CD14-positive monocyte (primary cell): ENCODE results near the gene UGT1A10. TPM values are rescaled to one million over a fixed set of nuclear protein-coding genes. Genes with fewer than 3 reads are reported as not detected.

ENCODE experiments used
- DNase-seq, 3 donors: peaks; one replicate each; pipeline ENCODE4 v3.0.0-alpha.2; 2011 to 2022
- H2AFZ ChIP-seq: 2 replicates; pipeline ENCODE4 v1.6.0; 2012; ENCODE audit warnings: mild to moderate bottlenecking, low read depth, low read length, inconsistent platforms; ENCODE audit not compliant: insufficient read depth, poor library complexity, severe bottlenecking
- H3K27ac ChIP-seq, 2 donors: 1 replicate in 1 of 2; 2 replicates in 1 of 2; pipeline ENCODE4 v1.5.1; 2012 to 2013; ENCODE audit warnings: low read length in 2 of 2, control low read depth in 1 of 2, inconsistent platforms in 1 of 2, low read depth in 1 of 2, mild to moderate bottlenecking in 1 of 2
- H3K27me3 ChIP-seq, 2 donors: one replicate each; pipeline versions ENCODE4 v1.6.0 to v1.6.1; 2011 to 2013; ENCODE audit warnings: low read length in 2 of 2; ENCODE audit not compliant: control insufficient read depth in 2 of 2, insufficient read depth in 2 of 2
- H3K36me3 ChIP-seq, 2 donors: replicated peaks in 1 of 2; 1 replicate in 1 of 2; 2 replicates in 1 of 2; pipeline versions ENCODE4 v1.5.1 to v1.6.1; 2012 to 2013; ENCODE audit warnings: low read length in 2 of 2, control low read depth in 1 of 2, inconsistent platforms in 1 of 2, mild to moderate bottlenecking in 1 of 2; ENCODE audit not compliant: insufficient read depth in 2 of 2, control insufficient read depth in 1 of 2
- H3K4me1 ChIP-seq, 2 donors: 1 replicate in 1 of 2; 2 replicates in 1 of 2; pipeline versions ENCODE4 v1.5.1 to v1.6.1; 2012 to 2013; ENCODE audit warnings: low read length in 2 of 2, control low read depth in 1 of 2, inconsistent platforms in 1 of 2, mild to moderate bottlenecking in 1 of 2, moderate library complexity in 1 of 2; ENCODE audit not compliant: insufficient read depth in 2 of 2, control insufficient read depth in 1 of 2
- H3K4me2 ChIP-seq: replicated peaks from 2 replicates; pipeline ENCODE3; 2012; ENCODE audit warnings: low read length, moderate library complexity, mild to moderate bottlenecking; ENCODE audit not compliant: poor library complexity, severe bottlenecking; ENCODE audit errors: extremely low read depth
- H3K4me3 ChIP-seq, 3 experiments: fragments of 200-600 bp in 1 of 3; sonication (generic) in 1 of 3; replicated peaks in 1 of 3; 1 replicate in 2 of 3; 2 replicates in 1 of 3; pipeline ENCODE4 v1.5.1; 2011 to 2013; ENCODE audit warnings: low read length in 3 of 3, mild to moderate bottlenecking in 3 of 3, control low read depth in 2 of 3, low read depth in 2 of 3, inconsistent platforms in 1 of 3, moderate library complexity in 1 of 3
- H3K79me2 ChIP-seq: 2 replicates; pipeline ENCODE4 v1.6.0; 2012; ENCODE audit warnings: mild to moderate bottlenecking, control low read depth, inconsistent platforms, low read length, moderate library complexity; ENCODE audit not compliant: insufficient read depth
- H3K9ac ChIP-seq: 2 replicates; pipeline ENCODE4 v1.6.0; 2017; ENCODE audit warnings: low read length, mild to moderate bottlenecking; ENCODE audit not compliant: insufficient read depth, poor library complexity, severe bottlenecking
- H3K9me3 ChIP-seq, 2 donors: replicated peaks in 1 of 2; 1 replicate in 1 of 2; 2 replicates in 1 of 2; pipeline versions ENCODE4 v1.5.1 to v1.6.1; 2012 to 2013; ENCODE audit warnings: low read length in 2 of 2, control low read depth in 1 of 2; ENCODE audit not compliant: control insufficient read depth in 1 of 2, insufficient read depth in 1 of 2
- H4K20me1 ChIP-seq: 2 replicates; pipeline ENCODE4 v1.6.0; 2012; ENCODE audit warnings: mild to moderate bottlenecking, low read length, control low read depth, moderate library complexity; ENCODE audit not compliant: insufficient read depth
- H3K27ac Mint-ChIP-seq, 7 donors: one replicate each; pipeline ENCODE4 v1.8.0; 2020; ENCODE audit warnings: mild to moderate bottlenecking in 7 of 7, mixed read lengths in 7 of 7, moderate library complexity in 6 of 7, inconsistent platforms in 2 of 7
- H3K27me3 Mint-ChIP-seq, 3 donors: one replicate each; pipeline ENCODE4 v1.8.0; 2021 to 2022; ENCODE audit warnings: low read depth in 3 of 3, mild to moderate bottlenecking in 3 of 3, mixed read lengths in 3 of 3, moderate library complexity in 3 of 3, inconsistent platforms in 1 of 3
- H3K36me3 Mint-ChIP-seq, 2 donors: one replicate each; pipeline ENCODE4 v1.8.0; 2020; ENCODE audit warnings: mixed read lengths in 2 of 2, inconsistent platforms in 1 of 2, mild to moderate bottlenecking in 1 of 2
- H3K4me1 Mint-ChIP-seq: one replicate; pipeline ENCODE4 v1.8.0; 2020; ENCODE audit warnings: mild to moderate bottlenecking, mixed read lengths
- H3K4me3 Mint-ChIP-seq, 2 donors: one replicate each; pipeline ENCODE4 v1.8.0; 2020; ENCODE audit warnings: mild to moderate bottlenecking in 2 of 2, mixed read lengths in 2 of 2, moderate library complexity in 1 of 2
- H3K9me3 Mint-ChIP-seq, 7 donors: one replicate each; pipeline ENCODE4 v1.8.0; 2020 to 2022; ENCODE audit warnings: mixed read lengths in 7 of 7, mild to moderate bottlenecking in 6 of 7, moderate library complexity in 6 of 7, inconsistent platforms in 2 of 7
- WGBS: methylation state at CpG from one replicate; pipeline ENCODE4 v1.1.5; 2013; ENCODE audit warnings: missing lambda C conversion rate; ENCODE audit not compliant: insufficient coverage; 5-methylcytosine and 5-hydroxymethylcytosine counted together
- intact Hi-C, 2 donors: fragments of 100-400 bp; cut with micrococcal nuclease; formaldehyde crosslinking; loops; one replicate each; pipeline versions ENCODE4 v1.15.0 to v1.15.1; 2023
- polyA plus RNA-seq, 3 donors: library from polyadenylated mRNA; depleted of rRNA in 1 of 3; unstranded in 2 of 3; stranded (reverse) in 1 of 3; fragments of 300-500 nt in 2 of 3; fragments of >200 nt in 1 of 3; fragmentation: Illumina TruSeq in 2 of 3; gene quantifications; 1 replicate in 2 of 3; 2 replicates in 1 of 3; pipeline ENCODE4 v1.2.3, GENCODE V29; 2012 to 2021
- TF ChIP-seq, protein P1 (sequence below): fragments of 200-600 bp; IDR thresholded peaks from one replicate; pipeline ENCODE4 v1.8.0; 2022; ENCODE audit warnings: antibody characterized with exemption, mild to moderate bottlenecking

The UGT1A10 gene
- polyA plus RNA-seq, 3 donors, result not detected

DNA sequence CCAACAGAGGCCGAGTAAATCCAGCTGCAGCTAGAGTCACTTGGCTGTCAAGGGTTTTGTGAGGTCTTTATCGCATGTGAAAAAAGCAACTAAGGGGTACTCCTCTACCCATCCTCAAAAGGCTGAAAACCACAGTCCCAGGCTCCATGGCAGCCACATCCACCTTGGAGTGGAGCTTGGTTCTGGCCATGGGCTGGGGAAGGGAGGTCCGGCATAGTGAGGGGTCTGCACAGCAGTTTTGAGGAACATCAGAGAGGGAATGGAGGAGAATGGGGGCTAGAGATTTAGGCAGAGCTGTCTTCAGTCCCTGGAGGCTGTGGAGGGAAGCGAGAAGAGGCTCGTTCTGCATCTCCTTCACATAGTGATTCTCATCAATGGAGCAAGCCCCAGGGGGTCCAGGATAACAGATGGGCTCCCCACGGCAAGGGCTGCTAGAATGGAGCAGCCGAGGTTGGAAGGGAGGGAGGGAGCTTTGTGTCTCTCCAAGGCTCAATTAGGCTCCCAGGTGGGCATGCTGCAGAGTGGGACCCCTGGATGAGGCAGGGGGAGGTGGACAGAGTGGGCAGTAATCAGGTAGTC is 162.9 kb downstream of the UGT1A10 start:
- no peak overlapping the region for H2AFZ ChIP-seq
- H3K4me2 ChIP-seq, result no peak overlapping the region
- no peaks in the 10 kb centered on the region for H4K20me1 ChIP-seq
- Mint-ChIP-seq H3K9me3 (peaks cover 0 to 3% (median 0%) of the 10 kb centered on the region in 7 donors), H3K27me3 (peaks cover 3 to 10% (median 5%) of the 10 kb centered on the region in 3 donors), H3K36me3 (no peaks in the 10 kb centered on the region), H3K27ac (no peak overlapping the region), H3K4me3 (no peak overlapping the region), H3K4me1 (no peaks in the 10 kb centered on the region)
- intact Hi-C loops, result no loop called here
- H3K27ac ChIP-seq, result no peak overlapping the region
- no peaks in the 10 kb centered on the region for H3K27me3 ChIP-seq
- H3K9ac ChIP-seq, result no peak overlapping the region
- H3K79me2 ChIP-seq, result no peaks in the 10 kb centered on the region
- 47% methylated on average over 3 of the region's 7 CpGs for WGBS
- no peaks in the 10 kb centered on the region for H3K9me3 ChIP-seq
- H3K36me3 ChIP-seq, result no peaks in the 10 kb centered on the region
- H3K4me3 ChIP-seq, result no peak overlapping the region
- H3K4me1 ChIP-seq, result no peaks in the 10 kb centered on the region
- TF ChIP-seq, protein P1, sequence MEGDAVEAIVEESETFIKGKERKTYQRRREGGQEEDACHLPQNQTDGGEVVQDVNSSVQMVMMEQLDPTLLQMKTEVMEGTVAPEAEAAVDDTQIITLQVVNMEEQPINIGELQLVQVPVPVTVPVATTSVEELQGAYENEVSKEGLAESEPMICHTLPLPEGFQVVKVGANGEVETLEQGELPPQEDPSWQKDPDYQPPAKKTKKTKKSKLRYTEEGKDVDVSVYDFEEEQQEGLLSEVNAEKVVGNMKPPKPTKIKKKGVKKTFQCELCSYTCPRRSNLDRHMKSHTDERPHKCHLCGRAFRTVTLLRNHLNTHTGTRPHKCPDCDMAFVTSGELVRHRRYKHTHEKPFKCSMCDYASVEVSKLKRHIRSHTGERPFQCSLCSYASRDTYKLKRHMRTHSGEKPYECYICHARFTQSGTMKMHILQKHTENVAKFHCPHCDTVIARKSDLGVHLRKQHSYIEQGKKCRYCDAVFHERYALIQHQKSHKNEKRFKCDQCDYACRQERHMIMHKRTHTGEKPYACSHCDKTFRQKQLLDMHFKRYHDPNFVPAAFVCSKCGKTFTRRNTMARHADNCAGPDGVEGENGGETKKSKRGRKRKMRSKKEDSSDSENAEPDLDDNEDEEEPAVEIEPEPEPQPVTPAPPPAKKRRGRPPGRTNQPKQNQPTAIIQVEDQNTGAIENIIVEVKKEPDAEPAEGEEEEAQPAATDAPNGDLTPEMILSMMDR, result no peak
- DNase-seq, result no peak

DNA sequence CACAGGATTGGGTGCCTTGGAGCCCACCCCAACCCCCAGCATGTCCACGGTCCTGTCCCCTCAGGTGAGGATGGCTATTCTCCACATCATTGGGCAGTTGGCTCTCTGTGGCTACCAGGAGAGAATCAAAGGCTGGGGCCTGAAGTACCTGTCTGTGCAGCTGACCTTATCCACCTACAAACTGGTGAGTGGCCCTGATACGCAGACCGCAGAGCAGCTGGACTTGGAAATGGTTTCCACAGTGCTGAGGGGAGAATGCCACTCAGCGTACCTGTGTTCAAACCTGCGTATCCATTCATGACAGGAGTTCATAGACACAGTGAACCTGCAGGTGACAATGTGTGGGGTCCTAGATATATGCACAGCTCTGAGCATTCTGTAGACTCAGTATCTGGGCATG is 163.5 kb downstream of the UGT1A10 start:
- TF ChIP-seq, protein P1, result no peak
- peak overlapping the region in 1 of 7 donors; percentile 55 for H3K27ac Mint-ChIP-seq
- no peaks in the 10 kb centered on the region for H3K36me3 ChIP-seq
- no peaks in the 10 kb centered on the region for H3K9me3 ChIP-seq
- peaks cover 0 to 3% (median 0%) of the 10 kb centered on the region in 7 donors for H3K9me3 Mint-ChIP-seq
- no peak overlapping the region for H3K4me3 ChIP-seq
- no peak overlapping the region for H3K27ac ChIP-seq
- no peak overlapping the region for H3K4me3 Mint-ChIP-seq
- H3K4me1 ChIP-seq, result no peaks in the 10 kb centered on the region
- no peaks in the 10 kb centered on the region for H4K20me1 ChIP-seq
- no peaks in the 10 kb centered on the region for H3K79me2 ChIP-seq
- no peaks in the 10 kb centered on the region for H3K4me1 Mint-ChIP-seq
- H3K4me2 ChIP-seq, result no peak overlapping the region
- WGBS, result 60% methylated on average over 5 of the region's 5 CpGs
- intact Hi-C loops, result no loop called here
- DNase-seq, result no peak
- H2AFZ ChIP-seq, result no peak overlapping the region
- H3K27me3 Mint-ChIP-seq, result peaks cover 3 to 9% (median 5%) of the 10 kb centered on the region in 3 donors
- no peaks in the 10 kb centered on the region for H3K36me3 Mint-ChIP-seq
- H3K9ac ChIP-seq, result no peak overlapping the region
- no peaks in the 10 kb centered on the region for H3K27me3 ChIP-seq
